Muscle layer of colon (tissue), 2 donors: ENCODE measurements around the gene GGA3.

Experiments used
- H3K27ac ChIP-seq: one replicate; pipeline ENCODE4 v1.7.0; 2013; ENCODE audit warnings: low read depth, mild to moderate bottlenecking, low read length, moderate library complexity
- H3K27me3 ChIP-seq, 2 donors: one replicate each; pipeline ENCODE4 v1.7.0; 2013; ENCODE audit warnings: low read length in 2 of 2, mild to moderate bottlenecking in 2 of 2; ENCODE audit not compliant: insufficient read depth in 2 of 2, control insufficient read depth in 1 of 2
- H3K36me3 ChIP-seq: one replicate; pipeline ENCODE4 v1.7.0; 2013; ENCODE audit warnings: mild to moderate bottlenecking, low read length; ENCODE audit not compliant: insufficient read depth
- H3K4me1 ChIP-seq: one replicate; pipeline ENCODE4 v1.7.0; 2013; ENCODE audit warnings: mild to moderate bottlenecking, low read length; ENCODE audit not compliant: insufficient read depth
- H3K4me3 ChIP-seq, 2 donors: one replicate each; pipeline ENCODE4 v1.7.0; 2013; ENCODE audit warnings: low read length in 2 of 2, low read depth in 1 of 2, mild to moderate bottlenecking in 1 of 2, moderate library complexity in 1 of 2
- H3K9ac ChIP-seq: one replicate; pipeline ENCODE4 v1.7.0; 2013; ENCODE audit warnings: low read length
- H3K9me3 ChIP-seq: one replicate; pipeline ENCODE4 v1.7.0; 2013; ENCODE audit warnings: mild to moderate bottlenecking, low read length
- donor health status: abdominal sarcoma.
- donor health status: Adenocarcinoma of cecum.

GGA3 gene

DNA sequence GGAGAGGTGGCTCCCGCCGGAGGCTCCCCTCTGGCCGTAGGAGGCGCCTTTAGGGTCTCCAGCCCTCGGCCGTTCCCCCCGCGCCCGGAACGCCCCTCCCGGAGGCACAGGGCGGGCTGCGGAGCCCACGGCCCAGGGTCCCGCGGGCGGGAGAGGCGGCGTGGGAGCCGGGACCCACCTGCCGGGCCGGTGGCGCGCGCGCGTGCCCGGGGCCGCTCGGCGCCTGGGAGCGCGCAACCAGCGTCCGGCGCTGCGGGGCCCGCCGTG lies 9.5 kb upstream of the GGA3 start, which contains the start of gene MIF4GD:
Gene MIF4GD (minus strand): TSS at position 266 of the 267 bp plus-strand sequence. CDS start 1,036 bp downstream, outside the sequence.
- Histone ChIP-seq H3K36me3 (peaks cover 16% of the 10 kb centered on the region), H3K27ac (peak within 1 kb of the TSS; percentile 90), H3K4me1 (peaks cover 26% of the 10 kb centered on the region), H3K4me3 (peak within 1 kb of the TSS; percentile 76 to 93), H3K27me3 (no peaks in the 10 kb centered on the region), H3K9me3 (no peaks in the 10 kb centered on the region), H3K9ac (peak within 1 kb of the TSS; percentile 76)

DNA sequence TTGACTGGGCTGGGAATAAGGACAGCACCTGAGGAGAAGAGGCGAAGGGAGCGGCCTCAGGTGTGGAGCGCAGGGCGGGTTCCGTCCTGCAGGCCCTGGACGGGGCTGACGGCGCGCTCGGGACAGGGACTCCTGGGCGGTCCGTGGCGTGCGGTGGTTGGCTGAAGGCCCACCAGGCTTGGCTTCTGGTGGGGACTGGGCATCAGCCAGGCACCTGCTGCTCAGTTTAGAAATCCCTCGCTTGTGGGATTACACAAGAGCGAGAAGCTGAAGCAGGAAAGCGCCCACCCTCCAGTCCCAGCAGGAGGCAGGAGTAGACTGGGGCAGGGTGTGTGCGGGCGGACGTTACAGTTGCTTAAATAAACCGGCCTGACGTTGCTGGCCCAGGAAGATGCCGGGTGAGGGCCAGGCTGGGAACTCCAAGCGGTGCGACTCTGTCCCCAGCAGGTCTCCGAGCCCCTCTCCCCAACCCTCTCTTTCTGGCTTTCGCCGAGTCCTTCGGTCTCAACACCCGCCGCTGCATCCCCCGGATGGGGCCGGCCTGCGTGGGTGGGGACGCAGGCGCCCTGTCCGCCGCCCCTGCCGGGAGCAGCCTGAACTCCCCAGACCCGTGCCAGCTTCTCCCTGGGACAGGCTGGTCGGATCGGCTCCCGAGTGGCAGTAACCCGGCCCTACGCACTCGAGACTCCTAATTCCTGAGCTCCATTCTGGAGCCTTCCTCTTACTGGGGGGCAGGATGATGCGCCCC lies 9.0 kb upstream of the GGA3 start:
- H3K27me3 ChIP-seq, result no peaks in the 10 kb centered on the region
- H3K4me1 ChIP-seq, result peaks cover 26% of the 10 kb centered on the region
- H3K9ac ChIP-seq, result peak overlapping the region; percentile 76
- H3K27ac ChIP-seq, result peak overlapping the region; percentile 90
- no peaks in the 10 kb centered on the region for H3K9me3 ChIP-seq
- peaks cover 21% of the 10 kb centered on the region for H3K36me3 ChIP-seq
- H3K4me3 ChIP-seq, result peak overlapping the region; percentile 76 to 93

DNA sequence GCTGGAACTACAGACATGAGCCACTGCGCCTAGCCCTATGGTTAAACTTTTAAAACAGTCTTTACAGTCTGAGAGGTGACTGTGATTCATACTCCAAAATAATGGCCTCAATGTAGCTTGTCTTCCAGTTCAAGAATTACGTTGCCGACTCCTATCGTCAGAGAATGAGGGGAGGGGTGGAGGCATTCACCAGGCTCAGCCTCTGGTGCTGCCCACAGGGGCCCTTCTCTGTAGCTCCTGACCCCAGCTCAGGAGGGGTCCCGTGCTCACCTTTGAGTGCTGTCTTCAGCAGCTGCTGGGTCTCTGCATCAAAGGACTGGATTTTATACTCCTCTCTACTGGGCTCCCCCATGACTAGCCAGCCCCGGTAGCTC lies 8.4 kb upstream of the GGA3 start:
- Histone ChIP-seq H3K27ac (peak overlapping the region; percentile 90), H3K4me1 (peaks cover 26% of the 10 kb centered on the region), H3K36me3 (peaks cover 26% of the 10 kb centered on the region), H3K9ac (peak overlapping the region; percentile 76), H3K4me3 (peak overlapping the region in 1 of 2 donors; percentile 76), H3K9me3 (no peaks in the 10 kb centered on the region), H3K27me3 (no peaks in the 10 kb centered on the region)

DNA sequence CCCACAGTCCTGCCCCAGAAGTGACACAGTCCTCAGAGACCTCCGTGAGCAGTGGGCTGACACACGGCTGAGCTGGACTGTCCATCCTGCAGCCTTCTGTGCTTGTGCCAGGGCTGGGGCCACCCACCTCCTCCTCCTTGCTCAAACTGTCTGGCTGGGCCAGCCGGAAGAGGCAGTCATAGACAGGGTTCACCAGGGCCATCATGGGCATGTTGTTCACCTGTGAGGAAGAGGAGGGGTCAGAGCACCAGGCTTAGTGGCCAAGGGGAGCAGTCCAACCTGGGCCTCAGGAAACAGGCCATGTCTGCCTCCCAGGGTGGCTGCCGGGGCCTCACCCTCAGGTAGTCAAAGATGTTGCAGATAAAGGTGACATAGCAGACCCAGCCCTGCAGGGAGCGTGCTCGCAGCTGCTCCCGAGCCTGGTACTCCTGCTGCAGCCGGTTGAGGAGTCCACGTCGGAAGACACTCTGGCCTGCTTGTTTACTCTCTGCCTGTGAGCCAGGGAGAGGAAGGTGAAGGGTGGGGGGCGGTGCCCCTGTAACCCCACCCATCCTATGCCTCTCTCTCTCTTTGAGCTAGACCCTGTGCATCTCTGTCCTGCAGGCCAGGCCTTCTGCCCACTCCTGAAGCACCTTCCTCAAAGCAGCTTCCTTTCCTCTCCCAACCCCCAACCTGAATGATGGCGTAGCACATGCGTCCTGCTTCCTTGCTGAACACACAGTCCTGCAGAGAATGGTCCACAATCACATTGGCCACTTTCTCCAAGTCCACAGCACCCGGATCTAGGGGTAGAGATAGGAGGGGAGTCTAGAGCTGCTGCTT lies 6.2 kb upstream of the GGA3 start:
- H3K36me3 ChIP-seq, result peaks cover 45% of the 10 kb centered on the region
- no peak overlapping the region for H3K27ac ChIP-seq
- no peak overlapping the region for H3K4me3 ChIP-seq
- no peaks in the 10 kb centered on the region for H3K27me3 ChIP-seq
- no peaks in the 10 kb centered on the region for H3K9me3 ChIP-seq
- H3K9ac ChIP-seq, result no peak overlapping the region
- peaks cover 26% of the 10 kb centered on the region for H3K4me1 ChIP-seq

DNA sequence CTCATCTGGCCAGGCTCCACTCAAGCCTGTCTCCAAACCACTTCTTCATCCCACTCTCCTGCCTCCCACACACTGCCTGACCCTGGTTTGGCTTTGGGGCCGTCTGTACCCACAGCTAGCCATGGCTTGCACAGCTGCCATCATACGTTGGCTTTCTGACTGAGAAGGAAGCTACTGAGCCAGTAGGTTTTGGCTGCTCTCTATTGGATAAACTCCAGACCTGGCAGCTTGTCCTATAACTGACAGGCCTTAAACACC lies 5.7 kb upstream of the GGA3 start:
- no peak overlapping the region for H3K9ac ChIP-seq
- H3K27me3 ChIP-seq, result no peaks in the 10 kb centered on the region

DNA sequence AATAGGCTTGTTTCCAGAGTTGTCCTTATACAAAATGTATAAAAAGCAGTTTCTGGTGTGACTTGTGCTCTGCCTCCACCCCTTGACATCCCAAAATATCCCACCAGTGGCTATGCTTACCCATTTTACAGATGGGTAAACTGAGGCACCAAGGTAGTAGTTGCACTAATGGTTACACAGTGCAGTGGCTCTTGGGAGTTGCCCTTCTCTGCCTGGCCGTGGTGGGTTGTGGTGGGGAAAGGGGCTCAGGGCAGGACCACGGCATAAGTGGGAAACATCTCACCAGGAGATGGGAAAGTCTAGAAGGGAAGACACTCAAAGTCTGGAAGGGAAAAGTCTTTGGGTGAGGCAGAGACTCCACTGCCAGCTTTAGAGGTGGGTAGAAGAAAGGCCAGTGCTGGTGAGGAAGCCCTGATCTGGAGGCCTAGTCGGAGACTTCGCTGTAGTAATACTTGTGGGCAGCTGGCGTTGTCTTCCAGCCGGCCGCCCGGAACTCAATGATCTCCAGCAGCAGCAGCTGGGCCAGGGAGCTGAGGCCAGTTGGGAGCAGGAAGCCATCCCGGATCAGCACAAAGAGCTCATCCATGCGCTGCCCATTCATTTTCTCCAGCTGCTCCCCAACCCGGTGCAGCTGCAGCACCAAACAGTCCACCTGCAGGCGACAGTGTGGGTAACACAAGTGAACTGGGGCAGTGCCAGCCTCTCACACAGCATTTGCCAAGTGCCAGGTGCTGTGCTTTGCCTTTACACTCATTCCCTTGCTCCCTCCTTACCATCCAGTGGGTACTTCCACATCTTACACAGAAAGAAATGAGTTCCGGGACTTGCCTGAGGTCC lies 5.1 kb upstream of the GGA3 start:
- no peak overlapping the region for H3K9ac ChIP-seq
- H3K27me3 ChIP-seq, result no peaks in the 10 kb centered on the region
- no peaks in the 10 kb centered on the region for H3K9me3 ChIP-seq
- H3K4me3 ChIP-seq, result no peak overlapping the region
- peaks cover 45% of the 10 kb centered on the region for H3K36me3 ChIP-seq
- H3K27ac ChIP-seq, result no peak overlapping the region
- H3K4me1 ChIP-seq, result peaks cover 20% of the 10 kb centered on the region

More for the DNA sequence above, 5.7 kb upstream of the GGA3 start:
- Histone ChIP-seq H3K4me3 (no peak overlapping the region), H3K4me1 (peaks cover 24% of the 10 kb centered on the region), H3K27ac (no peak overlapping the region), H3K9me3 (no peaks in the 10 kb centered on the region), H3K36me3 (peaks cover 45% of the 10 kb centered on the region)

DNA sequence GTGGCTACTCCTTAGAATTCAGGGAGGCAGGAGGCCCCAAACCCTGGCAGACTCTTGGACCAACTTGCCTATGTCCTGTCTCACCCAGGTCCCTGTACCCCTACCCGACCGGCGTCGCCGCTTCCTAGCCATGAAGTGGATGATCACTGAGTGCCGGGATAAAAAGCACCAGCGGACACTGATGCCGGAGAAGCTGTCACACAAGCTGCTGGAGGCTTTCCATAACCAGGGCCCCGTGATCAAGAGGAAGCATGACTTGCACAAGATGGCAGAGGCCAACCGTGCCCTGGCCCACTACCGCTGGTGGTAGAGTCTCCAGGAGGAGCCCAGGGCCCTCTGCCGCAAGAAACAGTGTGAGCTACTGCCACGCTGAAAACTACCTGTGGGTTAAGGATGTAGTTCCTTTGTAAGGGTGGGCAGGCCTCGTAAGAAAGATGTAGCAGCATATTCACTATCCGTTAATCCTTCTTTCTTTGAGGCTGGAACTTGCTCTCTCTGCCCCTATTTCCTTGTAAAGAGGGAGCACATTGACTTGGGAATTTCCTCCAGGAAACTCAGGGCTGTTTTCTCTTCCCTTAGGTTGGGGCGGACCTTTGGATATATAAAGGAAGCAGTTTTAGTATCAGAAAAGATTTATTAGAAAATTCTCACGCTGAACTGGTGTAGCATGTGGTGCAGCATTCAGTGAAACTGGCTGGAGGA lies 4.4 kb upstream of the GGA3 start:
- H3K27ac ChIP-seq, result no peak overlapping the region
- no peaks in the 10 kb centered on the region for H3K27me3 ChIP-seq
- no peak overlapping the region for H3K4me3 ChIP-seq
- H3K9me3 ChIP-seq, result no peaks in the 10 kb centered on the region
- H3K36me3 ChIP-seq, result peaks cover 45% of the 10 kb centered on the region
- H3K9ac ChIP-seq, result no peak overlapping the region
- peaks cover 22% of the 10 kb centered on the region for H3K4me1 ChIP-seq

DNA sequence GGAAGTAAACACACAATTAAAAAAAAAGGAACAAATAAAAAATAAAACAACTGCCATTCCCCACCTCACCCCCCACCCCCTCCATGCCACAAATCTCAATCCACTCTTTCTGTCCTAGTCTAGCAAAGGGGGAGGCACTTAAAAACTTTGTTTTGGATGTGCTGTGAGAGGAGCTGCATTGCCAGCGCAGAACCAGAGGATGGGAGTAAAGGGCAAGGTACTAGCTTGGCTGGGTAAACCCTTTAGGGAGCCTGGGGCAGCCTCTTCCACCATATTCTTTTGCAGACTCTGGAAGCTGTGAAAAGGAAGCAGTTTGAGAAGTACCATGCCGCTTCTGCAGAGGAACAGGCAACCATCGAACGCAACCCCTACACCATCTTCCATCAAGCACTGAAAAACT lies 1.6 kb upstream of the GGA3 start:
- Histone ChIP-seq H3K9ac (no peak overlapping the region), H3K36me3 (peaks cover 45% of the 10 kb centered on the region), H3K4me1 (peaks cover 28% of the 10 kb centered on the region), H3K27ac (no peak overlapping the region), H3K27me3 (no peaks in the 10 kb centered on the region), H3K4me3 (no peak overlapping the region), H3K9me3 (no peaks in the 10 kb centered on the region)

DNA sequence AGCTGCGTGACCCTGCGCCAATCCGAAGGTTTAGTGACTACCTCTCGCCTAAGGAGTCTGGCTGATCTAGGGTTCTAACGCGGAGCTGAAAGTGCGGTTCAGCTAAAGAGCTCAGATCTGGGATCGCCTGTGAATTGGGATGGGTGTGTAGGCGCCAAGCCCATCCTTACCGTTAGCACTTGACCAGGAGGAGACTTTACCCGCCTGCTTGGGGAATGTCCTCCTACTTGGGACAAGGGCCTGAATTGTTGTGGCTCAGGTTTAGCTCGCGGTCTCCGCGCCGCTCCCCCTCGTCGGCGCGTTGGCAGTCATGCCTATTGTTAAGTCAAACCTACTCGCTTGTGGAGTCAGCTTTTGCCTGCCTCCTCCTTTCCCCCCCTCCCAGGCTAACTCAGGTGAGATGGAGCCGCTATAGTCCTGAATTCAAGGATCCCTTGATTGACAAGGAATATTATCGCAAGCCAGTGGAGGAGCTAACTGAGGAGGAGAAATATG lies 753 bp upstream of the GGA3 start:
- H3K4me1 ChIP-seq, result peaks cover 28% of the 10 kb centered on the region

DNA sequence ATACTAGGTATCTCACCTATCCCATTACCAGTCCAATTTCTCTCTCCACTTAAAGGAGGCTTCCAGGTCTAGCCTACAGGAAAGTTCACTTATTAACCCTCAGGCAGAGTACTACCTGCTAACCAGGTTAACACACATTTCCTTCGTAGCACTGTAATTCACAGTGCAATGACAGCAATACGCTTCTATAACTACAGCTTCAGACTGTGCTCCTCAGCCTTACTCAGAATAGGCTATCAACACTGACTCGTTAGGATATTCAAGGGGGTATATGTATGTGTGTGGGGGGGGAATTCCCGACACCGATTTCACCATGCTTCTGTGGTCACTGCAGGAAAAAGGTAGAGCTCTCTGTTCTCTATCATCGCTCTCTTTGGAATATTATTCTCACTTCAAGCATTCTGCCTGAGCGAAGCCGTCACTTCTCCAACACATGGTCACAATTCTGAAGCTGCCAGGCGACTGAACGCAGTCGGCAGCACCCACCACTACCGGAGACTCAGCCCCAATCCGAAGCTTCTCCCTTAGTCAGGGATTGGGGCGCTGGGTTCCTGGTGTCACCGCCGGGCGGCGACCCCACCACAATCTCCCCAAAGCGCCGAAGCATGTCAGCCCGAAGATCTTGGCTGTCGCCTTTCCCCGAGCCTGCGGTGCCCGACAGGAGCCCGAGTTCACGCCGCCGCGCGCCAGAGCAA lies 618 bp downstream of the GGA3 start:
- H3K4me1 ChIP-seq, result peaks cover 28% of the 10 kb centered on the region

More for the DNA sequence above, 753 bp upstream of the GGA3 start:
- Histone ChIP-seq H3K9me3 (no peaks in the 10 kb centered on the region), H3K4me3 (peak overlapping the region; percentile 89 to 100), H3K27me3 (no peaks in the 10 kb centered on the region), H3K9ac (peak overlapping the region; percentile 84), H3K36me3 (peaks cover 41% of the 10 kb centered on the region), H3K27ac (peak overlapping the region; percentile 98)

More for the DNA sequence above, 618 bp downstream of the GGA3 start:
- Histone ChIP-seq H3K36me3 (peaks cover 27% of the 10 kb centered on the region), H3K27me3 (no peaks in the 10 kb centered on the region), H3K4me3 (peak overlapping the region; percentile 89 to 100), H3K9ac (peak overlapping the region; percentile 84), H3K27ac (peak overlapping the region; percentile 98), H3K9me3 (no peaks in the 10 kb centered on the region)
